ENCODE measurements around the gene EFNA5. TPM values are rescaled to one million over a fixed set of nuclear protein-coding genes. Genes with fewer than 3 reads are reported as not detected.
A peak's percentile ranks its signal among the peaks of the same experiment; 100 is the strongest.
"Not testable (repeated sequence)": the region's sequence is repeated elsewhere in the genome, so short reads cannot be mapped to it uniquely, and the experiment has no call there.

The EFNA5 gene
- polyA plus RNA-seq, 3 donors, result 0.01 TPM; not detected in 2

DNA sequence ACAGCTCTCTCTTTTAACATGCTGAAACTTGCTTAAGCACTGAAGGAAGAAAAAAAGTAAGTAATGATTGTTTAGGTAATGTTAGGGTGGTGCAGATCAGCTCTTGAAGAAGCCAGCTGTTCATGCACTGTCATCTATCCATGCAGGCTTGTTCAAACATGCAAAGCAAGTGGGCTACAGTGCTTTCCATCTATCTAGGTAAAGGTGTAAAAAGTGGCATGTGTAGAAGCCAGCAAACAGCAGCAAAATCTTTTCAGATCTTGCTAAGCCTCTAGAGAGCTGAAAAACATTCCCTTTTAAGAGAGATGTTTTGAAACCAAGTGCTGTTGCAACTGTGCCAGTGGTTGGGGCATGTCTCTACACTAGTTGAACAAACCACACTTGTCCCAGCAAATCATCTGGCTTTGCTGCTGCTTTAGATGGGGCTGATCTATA, 214.4 kb downstream of the EFNA5 start:
- no peaks in the 10 kb centered on the region for H3K79me2 ChIP-seq (ENCODE audit: insufficient read depth, low read length)
- DNase-seq, result no peak
- no peaks in the 10 kb centered on the region for H4K20me1 ChIP-seq (ENCODE audit: insufficient read depth, low read length)
- peaks cover 1 to 4% (median 1%) of the 10 kb centered on the region in 3 donors for H3K27me3 Mint-ChIP-seq (ENCODE audit: low read depth in 3 of 3)
- H3K4me2 ChIP-seq (replicated peaks; ENCODE audit: extremely low read depth, low read length, poor library complexity, severe bottlenecking), result no peak overlapping the region
- H3K9ac ChIP-seq (ENCODE audit: insufficient read depth, low read length, poor library complexity, severe bottlenecking), result no peak overlapping the region
- no peaks in the 10 kb centered on the region for H3K36me3 Mint-ChIP-seq
- H2AFZ ChIP-seq (ENCODE audit: insufficient read depth, low read depth, low read length, poor library complexity, severe bottlenecking), result no peak overlapping the region
- intact Hi-C loops (cut with micrococcal nuclease), result no loop called here
- H3K27ac Mint-ChIP-seq, result no peak overlapping the region
- no peak overlapping the region for H3K27ac ChIP-seq (ENCODE audit: low read depth in 1 of 2, low read length in 2 of 2)
- H3K9me3 Mint-ChIP-seq, result no peaks in the 10 kb centered on the region
- H3K4me3 ChIP-seq (replicated peaks in 1 of 3; ENCODE audit: low read depth in 2 of 3, low read length in 3 of 3), result no peak overlapping the region
- no peaks in the 10 kb centered on the region for H3K36me3 ChIP-seq (replicated peaks in 1 of 2; ENCODE audit: control insufficient read depth in 1 of 2, insufficient read depth in 2 of 2, low read length in 2 of 2)
- H3K4me1 ChIP-seq (ENCODE audit: control insufficient read depth in 1 of 2, insufficient read depth in 2 of 2, low read length in 2 of 2), result no peaks in the 10 kb centered on the region
- H3K9me3 ChIP-seq (replicated peaks in 1 of 2; ENCODE audit: control insufficient read depth in 1 of 2, insufficient read depth in 1 of 2, low read length in 2 of 2), result no peaks in the 10 kb centered on the region
- no peak for TF ChIP-seq CTCF (IDR thresholded peaks at IDR 0.05)
- H3K4me3 Mint-ChIP-seq, result no peak overlapping the region
- H3K4me1 Mint-ChIP-seq, result no peaks in the 10 kb centered on the region
- H3K27me3 ChIP-seq (ENCODE audit: control insufficient read depth in 2 of 2, insufficient read depth in 2 of 2, low read length in 2 of 2), result no peaks in the 10 kb centered on the region

DNA sequence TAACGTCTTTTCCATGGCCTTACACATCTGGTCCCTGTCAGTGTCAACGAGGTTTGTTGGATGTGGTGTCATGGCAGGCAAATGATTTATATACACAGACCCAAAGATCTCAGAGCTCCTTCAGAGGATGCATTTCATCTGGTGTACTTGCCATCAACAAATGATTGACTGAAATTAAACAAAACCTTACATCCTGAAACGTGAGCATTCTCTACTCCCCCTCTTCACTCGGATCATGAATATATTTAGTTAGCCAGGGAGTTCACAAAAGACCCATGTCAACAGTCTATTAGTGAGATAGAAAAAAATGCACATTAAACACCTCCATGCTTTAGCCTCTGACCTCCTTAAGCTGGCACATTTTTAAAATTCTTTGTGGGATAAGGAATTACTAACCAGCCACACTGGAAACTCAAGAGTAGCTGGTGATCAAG, 215.6 kb downstream of the EFNA5 start:
- no peak for DNase-seq
- H3K27me3 ChIP-seq (ENCODE audit: control insufficient read depth in 2 of 2, insufficient read depth in 2 of 2, low read length in 2 of 2), result no peaks in the 10 kb centered on the region
- Mint-ChIP-seq H3K4me3 (no peak overlapping the region), H3K36me3 (no peaks in the 10 kb centered on the region), H3K27ac (no peak overlapping the region), H3K9me3 (no peaks in the 10 kb centered on the region), H3K4me1 (peaks cover 2% of the 10 kb centered on the region), H3K27me3 (ENCODE audit: low read depth in 3 of 3) (peaks cover 1 to 4% (median 1%) of the 10 kb centered on the region in 3 donors)
- no CpG with 5 or more reads among the region's 4 CpGs for WGBS (ENCODE audit: insufficient coverage)
- H3K27ac ChIP-seq (ENCODE audit: low read depth in 1 of 2, low read length in 2 of 2), result no peak overlapping the region
- H3K4me1 ChIP-seq (ENCODE audit: control insufficient read depth in 1 of 2, insufficient read depth in 2 of 2, low read length in 2 of 2), result no peaks in the 10 kb centered on the region
- no peaks in the 10 kb centered on the region for H3K36me3 ChIP-seq (replicated peaks in 1 of 2; ENCODE audit: control insufficient read depth in 1 of 2, insufficient read depth in 2 of 2, low read length in 2 of 2)
- no peak overlapping the region for H2AFZ ChIP-seq (ENCODE audit: insufficient read depth, low read depth, low read length, poor library complexity, severe bottlenecking)
- H3K9me3 ChIP-seq (replicated peaks in 1 of 2; ENCODE audit: control insufficient read depth in 1 of 2, insufficient read depth in 1 of 2, low read length in 2 of 2), result no peaks in the 10 kb centered on the region
- H4K20me1 ChIP-seq (ENCODE audit: insufficient read depth, low read length), result no peaks in the 10 kb centered on the region
- TF ChIP-seq CTCF (IDR thresholded peaks at IDR 0.05), result no peak
- H3K4me2 ChIP-seq (replicated peaks; ENCODE audit: extremely low read depth, low read length, poor library complexity, severe bottlenecking), result no peak overlapping the region
- no peaks in the 10 kb centered on the region for H3K79me2 ChIP-seq (ENCODE audit: insufficient read depth, low read length)
- intact Hi-C loops (cut with micrococcal nuclease), result no loop called here
- H3K4me3 ChIP-seq (replicated peaks in 1 of 3; ENCODE audit: low read depth in 2 of 3, low read length in 3 of 3), result no peak overlapping the region
- no peak overlapping the region for H3K9ac ChIP-seq (ENCODE audit: insufficient read depth, low read length, poor library complexity, severe bottlenecking)

DNA sequence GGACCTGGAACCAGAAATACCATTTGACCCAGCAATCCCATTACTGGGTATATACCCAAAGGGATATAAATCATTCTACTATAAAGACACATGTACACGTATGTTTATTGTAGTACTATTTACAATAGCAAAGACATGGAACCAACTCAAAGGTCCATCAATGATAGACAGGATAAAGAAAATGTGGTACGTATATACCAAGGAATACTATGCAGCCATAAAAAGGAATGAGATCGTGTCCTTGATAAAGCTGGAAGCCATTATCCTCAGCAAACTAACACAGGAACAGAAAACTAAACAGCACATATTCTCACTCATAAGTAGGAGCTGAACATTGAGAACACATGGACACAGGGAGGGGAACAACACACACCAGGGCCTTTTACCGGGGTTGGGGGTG, 218.9 kb downstream of the EFNA5 start:
- H3K9me3 ChIP-seq (replicated peaks in 1 of 2; ENCODE audit: control insufficient read depth in 1 of 2, insufficient read depth in 1 of 2, low read length in 2 of 2); H3K79me2 ChIP-seq (ENCODE audit: insufficient read depth, low read length); H3K27me3 ChIP-seq (ENCODE audit: control insufficient read depth in 2 of 2, insufficient read depth in 2 of 2, low read length in 2 of 2); H3K4me1 ChIP-seq (ENCODE audit: control insufficient read depth in 1 of 2, insufficient read depth in 2 of 2, low read length in 2 of 2); DNase-seq; H3K36me3 Mint-ChIP-seq; H3K9me3 Mint-ChIP-seq; H3K9ac ChIP-seq (ENCODE audit: insufficient read depth, low read length, poor library complexity, severe bottlenecking); H3K4me2 ChIP-seq (replicated peaks; ENCODE audit: extremely low read depth, low read length, poor library complexity, severe bottlenecking); H4K20me1 ChIP-seq (ENCODE audit: insufficient read depth, low read length); H3K4me1 Mint-ChIP-seq; H3K27me3 Mint-ChIP-seq (ENCODE audit: low read depth in 3 of 3); intact Hi-C loops (cut with micrococcal nuclease); H3K4me3 Mint-ChIP-seq; H3K4me3 ChIP-seq (replicated peaks in 1 of 3; ENCODE audit: low read depth in 2 of 3, low read length in 3 of 3); H3K27ac ChIP-seq (ENCODE audit: low read depth in 1 of 2, low read length in 2 of 2); H3K36me3 ChIP-seq (replicated peaks in 1 of 2; ENCODE audit: control insufficient read depth in 1 of 2, insufficient read depth in 2 of 2, low read length in 2 of 2); H2AFZ ChIP-seq (ENCODE audit: insufficient read depth, low read depth, low read length, poor library complexity, severe bottlenecking): not testable (repeated sequence)
- WGBS (ENCODE audit: insufficient coverage), result 100% methylated on average over 1 of the region's 4 CpGs
- H3K27ac Mint-ChIP-seq, result peak overlapping the region in 1 of 7 donors; percentile 18

Measured in CD14-positive monocyte (primary cell).